Activated CD4-positive, alpha-beta T cell treated with anti-CD3 and anti-CD28 coated beads, Interleukin-10, Interleukin-2, amounts not matched to agents 100 ng/mL and 50 ng/mL, durations not matched to agents 16 hours and 8 hours (primary cell): ENCODE data around the gene SHOC2.

ENCODE experiments used
- DNase-seq: peaks from one replicate; pipeline ENCODE4 v3.0.0-alpha.2; 2020

SHOC2 gene

GRCh38 chr10:110947061-110947595 is 27.7 kb downstream of the SHOC2 start:
- no peak for DNase-seq

- no peak for DNase-seq
Observed at GRCh38 chr10:110951381-110951780, 32.0 kb downstream of the SHOC2 start.

DNA sequence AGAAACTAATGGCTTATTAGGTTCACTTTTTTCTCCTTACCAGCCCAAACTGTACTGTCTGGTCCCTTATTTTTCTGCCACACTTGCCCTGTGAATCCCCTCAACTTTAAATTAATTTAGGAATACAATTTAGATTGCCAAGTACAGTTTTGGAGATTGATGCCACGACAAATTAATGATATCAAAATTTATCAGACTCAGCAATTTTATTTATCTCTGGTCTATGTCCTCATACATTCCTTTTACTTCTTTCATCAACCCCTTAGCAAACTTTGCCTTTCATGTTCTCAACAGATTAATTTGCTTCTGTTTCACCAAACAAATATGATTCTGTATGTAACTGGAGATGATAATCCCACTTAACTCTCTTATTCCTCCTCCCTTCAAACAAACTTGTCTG is 38.2 kb downstream of the SHOC2 start:
- no peak for DNase-seq

DNA sequence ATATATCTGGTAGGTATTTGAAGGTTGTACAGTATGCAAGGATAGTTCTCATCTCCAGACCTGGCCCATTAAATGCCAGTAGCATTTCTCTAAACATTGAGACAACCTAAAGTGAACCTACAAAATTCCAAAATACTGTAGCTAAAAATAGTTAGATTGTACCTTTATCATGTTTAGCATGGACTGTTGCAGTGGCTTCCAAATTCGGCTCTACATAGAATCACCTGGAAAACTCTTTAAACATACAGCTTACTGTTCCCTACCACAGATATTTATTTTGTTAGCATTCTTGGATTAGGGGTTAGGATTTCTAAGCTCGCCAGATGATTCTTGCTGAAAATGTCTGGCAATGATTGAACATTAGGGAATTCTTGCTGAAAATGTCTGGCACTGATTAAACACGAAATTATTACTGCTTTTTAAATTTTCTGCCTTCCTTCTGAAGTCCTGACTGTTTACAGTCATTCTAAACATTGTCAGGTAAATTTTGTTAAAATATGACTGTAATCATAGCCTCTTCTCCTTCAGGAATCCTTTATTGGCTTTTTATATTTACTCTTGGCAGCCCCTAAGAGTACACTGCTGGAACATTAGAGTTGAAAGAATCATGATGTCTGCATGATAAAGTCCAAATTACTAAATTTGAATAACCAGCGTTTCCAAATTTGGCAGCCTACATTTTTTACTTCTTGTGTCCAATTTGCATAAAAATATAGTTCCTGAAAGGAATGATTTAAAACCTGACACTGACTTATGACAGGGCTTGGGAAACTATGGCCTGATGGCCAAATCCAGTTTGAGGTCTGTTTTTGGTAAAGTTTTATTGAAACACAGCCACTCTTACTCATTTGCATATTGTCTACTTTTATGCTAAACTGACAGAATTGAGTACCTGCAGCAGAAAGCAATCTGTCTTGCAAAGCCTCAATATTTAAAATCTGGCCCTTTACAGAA is 40.3 kb downstream of the SHOC2 start:
- no peak for DNase-seq

DNA sequence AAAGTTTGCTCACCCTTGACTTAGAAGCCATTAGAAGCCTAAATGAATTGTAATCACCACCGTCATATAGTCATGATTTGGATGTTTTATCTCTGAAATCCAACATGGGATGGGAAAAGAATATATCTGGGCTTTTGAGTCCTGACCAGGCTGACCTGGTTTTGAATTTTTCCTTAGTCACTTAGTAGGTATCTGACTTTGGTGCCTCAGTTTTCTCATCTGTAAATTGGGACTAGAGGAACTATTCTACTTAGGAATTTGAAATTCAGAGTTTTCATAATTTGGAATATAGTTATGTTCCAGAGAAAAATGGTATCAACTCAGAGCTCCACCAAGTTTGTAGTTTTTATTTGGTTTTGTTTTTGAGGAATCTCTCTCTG is 40.9 kb downstream of the SHOC2 start:
- DNase-seq, result no peak

DNA sequence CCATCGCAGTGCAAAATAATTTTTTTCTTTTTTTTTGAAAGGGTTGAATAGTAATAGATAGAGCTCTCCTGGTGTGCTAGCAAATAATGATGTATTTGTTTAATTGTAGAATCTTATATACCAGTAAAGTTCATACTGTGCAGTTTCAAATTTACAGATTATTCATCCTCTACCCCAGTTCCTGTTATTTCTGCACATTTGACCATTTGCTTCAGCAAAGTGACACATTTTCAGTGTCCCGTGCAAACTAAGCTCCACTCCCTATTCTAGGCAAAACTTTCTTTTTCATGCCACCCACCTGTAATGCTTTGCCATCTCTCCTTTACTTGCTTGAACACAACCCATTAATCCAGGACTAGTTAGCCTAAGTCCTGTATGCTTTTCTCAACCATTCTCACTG is 43.0 kb downstream of the SHOC2 start:
- DNase-seq, result no peak

- no peak for DNase-seq
Observed at GRCh38 chr10:110963162-110963561, 43.8 kb downstream of the SHOC2 start.

- DNase-seq, result no peak
Observed at GRCh38 chr10:110964681-110965080, 45.3 kb downstream of the SHOC2 start.

GRCh38 chr10:110965216-110965615 is 45.8 kb downstream of the SHOC2 start:
- DNase-seq, result no peak

DNA sequence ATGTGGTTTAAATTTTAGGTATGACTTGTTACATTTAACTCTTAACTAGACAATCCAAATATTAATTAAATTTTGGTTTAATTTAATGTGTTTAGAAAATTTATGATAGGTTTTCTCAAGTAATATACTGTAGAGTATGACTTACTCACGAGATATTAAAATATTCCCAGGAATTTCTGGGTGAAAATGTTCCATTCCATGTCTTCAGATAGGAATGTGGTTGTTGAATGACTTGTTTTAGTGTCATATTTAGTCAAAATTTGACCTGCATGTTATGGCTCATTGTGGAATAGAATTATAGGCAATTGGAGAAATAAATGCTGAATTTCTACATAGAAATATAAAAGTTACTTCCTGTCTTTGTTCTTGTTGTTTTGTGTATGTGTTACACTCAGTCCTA is 46.7 kb downstream of the SHOC2 start:
- no peak for DNase-seq

- DNase-seq, result no peak
Observed at GRCh38 chr10:110967009-110967630, 47.7 kb downstream of the SHOC2 start.

DNA sequence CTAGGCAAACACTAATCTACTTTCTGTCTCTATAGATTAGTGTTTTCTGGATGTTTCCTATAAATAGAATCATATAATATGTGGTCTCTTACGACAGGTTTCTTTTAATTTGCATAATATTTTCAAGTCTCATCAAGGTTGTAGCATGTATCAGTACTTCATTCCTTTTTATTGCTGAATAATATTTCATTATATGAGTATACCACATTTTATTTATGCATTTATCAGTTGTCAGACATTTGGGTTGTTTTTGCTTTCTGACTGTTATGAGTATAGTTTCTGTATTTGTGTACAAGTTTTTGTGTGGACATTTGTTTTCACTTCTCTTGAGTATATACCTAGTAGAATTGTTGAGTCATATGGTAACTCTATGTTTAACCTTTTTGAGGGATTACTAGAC is 48.2 kb downstream of the SHOC2 start:
- peak; percentile 20 for DNase-seq

DNA sequence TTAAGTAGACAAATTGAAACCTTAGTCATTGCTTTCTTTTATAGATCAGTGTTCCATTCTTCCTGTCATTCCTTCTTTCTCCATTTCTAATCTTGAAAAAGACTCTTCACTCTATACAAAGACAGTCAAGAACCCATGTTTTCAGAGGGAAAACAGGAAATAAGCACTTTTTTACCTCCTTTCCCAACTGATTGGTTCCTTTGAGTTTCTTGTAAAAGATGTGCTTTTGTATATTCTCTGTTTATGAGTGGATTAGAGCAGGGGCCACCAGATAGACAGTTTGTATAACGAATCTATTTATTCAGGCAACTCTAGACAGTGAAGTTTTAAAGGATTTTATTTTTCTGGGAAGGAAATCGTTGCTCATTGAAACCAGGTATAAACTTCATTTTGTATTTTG is 49.8 kb downstream of the SHOC2 start:
- no peak for DNase-seq

DNA sequence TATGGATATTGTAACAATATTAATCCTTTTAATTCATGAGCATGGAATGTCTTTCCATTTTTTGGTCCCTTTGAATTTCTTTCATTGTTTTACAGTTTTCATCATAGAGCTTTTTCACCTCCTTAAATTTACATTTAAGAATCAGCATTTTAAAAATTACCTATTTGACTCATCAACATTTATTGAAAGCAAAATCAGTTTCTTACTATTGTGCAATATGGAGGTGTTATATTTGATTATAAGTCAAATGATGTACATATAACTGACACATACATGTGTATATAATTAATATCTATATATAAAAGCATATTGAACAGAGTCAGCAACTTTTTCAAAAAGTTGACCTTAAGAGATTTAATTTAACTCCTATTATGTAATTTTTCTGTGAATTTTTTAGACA is 52.2 kb downstream of the SHOC2 start:
- DNase-seq, result no peak

GRCh38 chr10:110972231-110973134 is 53.1 kb downstream of the SHOC2 start:
- no peak for DNase-seq

GRCh38 chr10:110973400-110973799 is 54.0 kb downstream of the SHOC2 start:
- DNase-seq, result no peak

- no peak for DNase-seq
Observed at GRCh38 chr10:110976577-110976976, 57.2 kb downstream of the SHOC2 start.

DNA sequence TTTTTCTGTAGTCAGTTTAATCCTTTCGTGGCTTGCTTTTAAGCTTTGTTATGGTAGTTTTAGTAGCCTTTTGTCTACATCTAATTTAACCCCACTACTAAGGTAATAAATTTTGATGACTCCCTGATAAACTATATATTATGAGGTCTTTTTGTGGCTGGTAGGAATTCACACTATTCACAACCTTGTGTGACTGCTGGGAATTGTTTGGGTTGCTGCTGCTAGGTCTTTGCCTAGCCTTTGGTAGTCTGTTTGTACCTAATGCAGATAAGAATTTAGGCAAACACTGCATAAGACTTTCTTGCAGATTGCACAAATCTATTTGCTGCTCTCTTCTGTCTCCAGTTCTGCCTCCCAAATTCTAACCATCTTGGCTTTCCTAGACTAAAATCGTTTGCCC is 58.3 kb downstream of the SHOC2 start:
- DNase-seq, result no peak

DNA sequence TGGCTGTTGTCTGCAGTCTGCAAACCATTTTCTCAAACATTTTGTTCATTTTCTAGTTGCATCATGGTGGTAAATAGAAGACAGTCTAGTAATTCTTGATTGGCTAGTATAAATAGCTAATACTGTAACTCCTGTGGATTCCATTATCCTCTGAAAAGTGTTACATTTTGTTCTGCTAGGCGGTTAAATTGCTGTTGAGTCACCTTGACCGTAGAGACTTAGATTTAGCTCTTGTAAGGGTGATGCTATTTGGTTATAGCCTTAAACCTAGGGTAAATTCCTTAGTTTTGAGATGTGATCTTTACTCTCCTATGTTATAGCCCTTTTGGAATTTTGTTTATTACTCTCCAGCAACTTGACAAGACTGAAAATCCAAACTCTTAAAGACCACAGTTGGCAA is 58.8 kb downstream of the SHOC2 start:
- DNase-seq, result no peak

DNA sequence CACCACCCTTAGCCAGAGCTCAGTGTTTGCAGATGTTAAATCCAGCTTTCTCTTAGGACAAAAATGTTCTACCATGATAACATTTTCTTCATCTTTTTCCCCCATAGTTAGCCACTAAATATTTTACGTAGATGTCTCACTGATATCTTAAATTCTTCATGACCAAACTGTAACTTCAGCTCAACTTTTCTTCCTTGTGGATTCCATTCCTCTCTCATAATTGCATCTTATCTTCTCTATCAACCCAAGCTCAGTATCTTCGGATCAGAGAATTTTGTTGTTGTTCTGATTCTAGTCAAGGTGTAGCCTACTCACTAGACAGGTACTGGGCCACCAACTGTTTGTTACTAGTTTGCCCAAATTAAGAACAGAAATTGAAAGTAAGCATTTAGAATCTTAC is 60.2 kb downstream of the SHOC2 start:
- no peak for DNase-seq

DNA sequence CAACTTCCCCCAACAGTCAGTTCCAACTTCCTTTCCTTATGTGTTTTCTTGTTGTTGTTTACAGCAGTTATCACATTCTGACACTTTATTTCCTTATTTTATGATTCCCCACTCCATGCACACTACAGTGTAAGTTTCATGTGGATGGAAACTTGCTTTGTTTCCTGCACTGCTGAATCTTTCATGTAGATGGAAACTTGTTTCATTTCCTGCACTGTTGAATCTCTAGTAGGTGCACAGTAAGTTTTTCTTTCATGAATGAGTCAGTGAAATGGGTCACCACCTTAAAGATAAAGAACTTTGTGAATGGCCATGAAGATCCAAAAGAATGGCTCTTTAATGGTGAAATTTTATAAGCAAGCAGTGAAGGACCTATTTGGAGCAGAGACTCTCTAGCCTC is 61.4 kb downstream of the SHOC2 start:
- peak; percentile 41 for DNase-seq

- peak; percentile 32 for DNase-seq
Observed at GRCh38 chr10:110983466-110983865, 64.1 kb downstream of the SHOC2 start.
